ENCODE data around the gene KRT72.

Gene KRT72

GRCh38 chr12:52645982-52646381 is 44.7 kb upstream of the KRT72 start:
- H3K4me3 ChIP-seq (ENCODE audit: low read depth, low read length) = no peak overlapping the region
- TF ChIP-seq CTCF (IDR thresholded peaks at IDR 0.05; ENCODE audit: insufficient read depth, low read depth, low read length, missing control alignments) = no peak
- no peak for DNase-seq (ENCODE audit: low read depth)

GRCh38 chr12:52645120-52645761 is 44.0 kb upstream of the KRT72 start:
- no peak for TF ChIP-seq CTCF (IDR thresholded peaks at IDR 0.05; ENCODE audit: insufficient read depth, low read depth, low read length, missing control alignments)
- no peak for DNase-seq (ENCODE audit: low read depth)
- H3K4me3 ChIP-seq (ENCODE audit: low read depth, low read length) = no peak overlapping the region

- DNase-seq (ENCODE audit: low read depth) = no peak
- H3K4me3 ChIP-seq (ENCODE audit: low read depth, low read length) = no peak overlapping the region
- TF ChIP-seq CTCF (IDR thresholded peaks at IDR 0.05; ENCODE audit: insufficient read depth, low read depth, low read length, missing control alignments) = no peak
These were observed 42.8 kb upstream of the KRT72 start for GRCh38 chr12:52644078-52644415.

GRCh38 chr12:52643233-52644077 is 42.2 kb upstream of the KRT72 start:
- TF ChIP-seq CTCF (IDR thresholded peaks at IDR 0.05; ENCODE audit: insufficient read depth, low read depth, low read length, missing control alignments) = no peak
- H3K4me3 ChIP-seq (ENCODE audit: low read depth, low read length) = no peak overlapping the region
- DNase-seq (ENCODE audit: low read depth) = no peak

- no peak overlapping the region for H3K4me3 ChIP-seq (ENCODE audit: low read depth, low read length)
- no peak for TF ChIP-seq CTCF (IDR thresholded peaks at IDR 0.05; ENCODE audit: insufficient read depth, low read depth, low read length, missing control alignments)
- DNase-seq (ENCODE audit: low read depth) = no peak
These were observed 40.2 kb upstream of the KRT72 start for GRCh38 chr12:52641468-52641867.

- DNase-seq (ENCODE audit: low read depth) = no peak
- TF ChIP-seq CTCF (IDR thresholded peaks at IDR 0.05; ENCODE audit: insufficient read depth, low read depth, low read length, missing control alignments) = no peak
- H3K4me3 ChIP-seq (ENCODE audit: low read depth, low read length) = no peak overlapping the region
These were observed 36.0 kb upstream of the KRT72 start for GRCh38 chr12:52637299-52637698.

Measured in GM12865 (cell line).